Hematopoietic multipotent progenitor cell treated with erythropoietin and hydrocortisone succinate and interleukin-3 and kit ligand, for 15 days (in vitro differentiated cells): ENCODE data around the gene PLCL1.
"Not testable (repeated sequence)": the region's sequence is repeated elsewhere in the genome, so short reads cannot be mapped to it uniquely, and the experiment has no call there.

Experiments
- DNase-seq: peaks from one replicate; pipeline ENCODE4 v3.0.0-alpha.2; 2015; ENCODE audit warnings: low spot score

PLCL1 gene

GRCh38 chr2:197810016-197810415 is 5.6 kb downstream of the PLCL1 start:
- no peak for DNase-seq

- no peak for DNase-seq
These were observed 6.1 kb downstream of the PLCL1 start for GRCh38 chr2:197810491-197810890.

- peak; percentile 21 for DNase-seq
These were observed 8.8 kb downstream of the PLCL1 start for GRCh38 chr2:197813093-197813787.

- no peak for DNase-seq
These were observed 10.1 kb downstream of the PLCL1 start for GRCh38 chr2:197814526-197814925.

GRCh38 chr2:197821550-197822289 is 17.3 kb downstream of the PLCL1 start:
- no peak for DNase-seq

GRCh38 chr2:197822333-197822732 is 17.9 kb downstream of the PLCL1 start:
- DNase-seq, result no peak

- no peak for DNase-seq
These were observed 23.2 kb downstream of the PLCL1 start for GRCh38 chr2:197827618-197828017.

- DNase-seq, result no peak
These were observed 24.2 kb downstream of the PLCL1 start for GRCh38 chr2:197828464-197829135.

- not testable (repeated sequence) for DNase-seq
These were observed 30.4 kb downstream of the PLCL1 start for GRCh38 chr2:197834771-197835170.

GRCh38 chr2:197835293-197835692 is 30.9 kb downstream of the PLCL1 start:
- DNase-seq, result no peak

GRCh38 chr2:197838036-197838435 is 33.6 kb downstream of the PLCL1 start:
- no peak for DNase-seq

- no peak for DNase-seq
These were observed 34.2 kb downstream of the PLCL1 start for GRCh38 chr2:197838579-197838978.

- DNase-seq, result no peak
These were observed 34.9 kb downstream of the PLCL1 start for GRCh38 chr2:197839327-197839726.

GRCh38 chr2:197839856-197840255 is 35.5 kb downstream of the PLCL1 start:
- no peak for DNase-seq

GRCh38 chr2:197846128-197846527 is 41.7 kb downstream of the PLCL1 start:
- no peak for DNase-seq

GRCh38 chr2:197846777-197847176 is 42.4 kb downstream of the PLCL1 start:
- no peak for DNase-seq

GRCh38 chr2:197847651-197848401 is 43.4 kb downstream of the PLCL1 start:
- DNase-seq, result no peak

- DNase-seq, result no peak
These were observed 44.2 kb downstream of the PLCL1 start for GRCh38 chr2:197848602-197849001.

- no peak for DNase-seq
These were observed 46.6 kb downstream of the PLCL1 start for GRCh38 chr2:197850882-197851450.

GRCh38 chr2:197851451-197851850 is 47.1 kb downstream of the PLCL1 start:
- DNase-seq, result no peak

GRCh38 chr2:197852108-197852507 is 47.7 kb downstream of the PLCL1 start:
- no peak for DNase-seq

GRCh38 chr2:197853549-197853948 is 49.2 kb downstream of the PLCL1 start:
- no peak for DNase-seq
